H1 (cell line): Measurements from ENCODE around the gene ACOD1. TPM values are rescaled to one million over a fixed set of nuclear protein-coding genes. Genes with fewer than 3 reads are reported as not detected.

ENCODE experiments used
- BCL11A ChIP-seq, 2 experiments: IDR thresholded peaks; one replicate each; pipeline ENCODE4 v1.6.1; 2011; ENCODE audit warnings: low read depth in 2 of 2, low read length in 2 of 2, mild to moderate bottlenecking in 2 of 2
- EGR1 ChIP-seq: IDR thresholded peaks from 2 replicates; pipeline ENCODE4 v1.6.1; 2011; ENCODE audit warnings: low read depth, low read length, borderline replicate concordance
- EP300 ChIP-seq, 2 experiments: IDR thresholded peaks; 1 replicate in 1 of 2; 2 replicates in 1 of 2; pipeline ENCODE4 v1.6.1; 2011 to 2012; ENCODE audit warnings: low read depth in 2 of 2, low read length in 2 of 2, mild to moderate bottlenecking in 2 of 2, borderline replicate concordance in 1 of 2, inconsistent platforms in 1 of 2, moderate library complexity in 1 of 2
- KDM1A ChIP-seq: fragments of 200-600, 300-600 bp; sonication (generic); IDR thresholded peaks from 2 replicates; pipeline ENCODE4 v1.7.1; 2016; ENCODE audit warnings: mild to moderate bottlenecking, low read length, borderline replicate concordance
- KDM5A ChIP-seq: fragments of 200-600 bp; IDR thresholded peaks from 2 replicates; pipeline ENCODE4 v1.7.1; 2012; ENCODE audit warnings: mild to moderate bottlenecking, low read length, inconsistent platforms, mixed read lengths
- POU5F1 ChIP-seq: IDR thresholded peaks from 2 replicates; pipeline ENCODE4 v1.6.1; 2011; ENCODE audit warnings: low read depth, mild to moderate bottlenecking, low read length, moderate library complexity
- SRF ChIP-seq: IDR thresholded peaks from 2 replicates; pipeline ENCODE4 v1.6.1; 2011; ENCODE audit warnings: mild to moderate bottlenecking, low read depth, low read length, moderate library complexity
- TAF7 ChIP-seq: optimal IDR thresholded peaks from 2 replicates; pipeline ENCODE3; 2011; ENCODE audit warnings: low read depth, mild to moderate bottlenecking, inconsistent platforms, low read length, moderate library complexity, borderline replicate concordance
- TEAD4 ChIP-seq: IDR thresholded peaks from 2 replicates; pipeline ENCODE4 v1.6.1; 2012; ENCODE audit warnings: low read depth, low read length, inconsistent platforms, mixed read lengths
- polyA plus RNA-seq, 7 experiments: library from polyadenylated mRNA; depleted of rRNA in 3 of 7; stranded (reverse) in 5 of 7; unstranded in 2 of 7; fragments of >200 nt in 5 of 7; fragments of 200-250 nt in 2 of 7; gene quantifications; 1 replicate in 5 of 7; 2 replicates in 1 of 7; 4 replicates in 1 of 7; pipeline versions ENCODE4 v1.2.1 to v1.2.3, GENCODE V29; 2011 to 2013; ENCODE audit warnings: missing spikeins in 2 of 7, mixed read lengths in 2 of 7
- total RNA-seq: library from RNA; stranded (reverse); fragmentation: NEBNext Ultra II Directional; extraction: Animal tissue kit (Norgen Biotek cat#: 25700); gene quantifications from 2 replicates; pipeline ENCODE4 v1.2.1, GENCODE V29; 2021
- TF ChIP-seq, protein P1 (sequence below): fragments of 300-600 bp; sonication (generic); IDR thresholded peaks from 2 replicates; pipeline ENCODE4 v1.7.1; 2012; ENCODE audit warnings: low read length, moderate library complexity, mild to moderate bottlenecking, inconsistent platforms; ENCODE audit not compliant: insufficient replicate concordance
- TF ChIP-seq, protein P2 (sequence below): IDR thresholded peaks from 2 replicates; pipeline ENCODE4 v1.6.1; 2011; ENCODE audit warnings: low read depth, mild to moderate bottlenecking, low read length; ENCODE audit not compliant: insufficient read depth

ACOD1 gene
- total and polyA plus RNA-seq, 2 of the 8 experiments (the other 6 are each of a cell fraction or from before 2014, with no cell fraction given) = not detected

DNA sequence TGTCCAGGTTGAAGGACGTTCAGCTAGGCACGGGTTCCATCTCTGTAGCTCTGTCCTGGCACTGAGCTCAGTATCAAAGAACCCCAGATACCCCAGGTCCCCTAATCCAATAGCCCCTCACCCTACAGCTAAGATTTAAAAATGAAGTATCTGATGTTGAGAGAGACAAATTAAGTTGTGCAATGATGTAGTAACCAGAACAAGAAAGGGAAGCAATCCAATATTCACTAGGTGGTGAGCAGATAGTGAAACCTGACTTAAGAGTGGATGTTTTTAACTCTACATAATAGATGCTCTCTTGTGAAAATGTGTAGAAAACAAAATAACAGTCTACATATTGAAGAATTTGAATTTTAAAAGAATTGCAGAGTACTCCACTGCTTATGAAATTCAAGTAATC is 1.8 kb downstream of the ACOD1 start (continued):
- TF ChIP-seq, protein P1, sequence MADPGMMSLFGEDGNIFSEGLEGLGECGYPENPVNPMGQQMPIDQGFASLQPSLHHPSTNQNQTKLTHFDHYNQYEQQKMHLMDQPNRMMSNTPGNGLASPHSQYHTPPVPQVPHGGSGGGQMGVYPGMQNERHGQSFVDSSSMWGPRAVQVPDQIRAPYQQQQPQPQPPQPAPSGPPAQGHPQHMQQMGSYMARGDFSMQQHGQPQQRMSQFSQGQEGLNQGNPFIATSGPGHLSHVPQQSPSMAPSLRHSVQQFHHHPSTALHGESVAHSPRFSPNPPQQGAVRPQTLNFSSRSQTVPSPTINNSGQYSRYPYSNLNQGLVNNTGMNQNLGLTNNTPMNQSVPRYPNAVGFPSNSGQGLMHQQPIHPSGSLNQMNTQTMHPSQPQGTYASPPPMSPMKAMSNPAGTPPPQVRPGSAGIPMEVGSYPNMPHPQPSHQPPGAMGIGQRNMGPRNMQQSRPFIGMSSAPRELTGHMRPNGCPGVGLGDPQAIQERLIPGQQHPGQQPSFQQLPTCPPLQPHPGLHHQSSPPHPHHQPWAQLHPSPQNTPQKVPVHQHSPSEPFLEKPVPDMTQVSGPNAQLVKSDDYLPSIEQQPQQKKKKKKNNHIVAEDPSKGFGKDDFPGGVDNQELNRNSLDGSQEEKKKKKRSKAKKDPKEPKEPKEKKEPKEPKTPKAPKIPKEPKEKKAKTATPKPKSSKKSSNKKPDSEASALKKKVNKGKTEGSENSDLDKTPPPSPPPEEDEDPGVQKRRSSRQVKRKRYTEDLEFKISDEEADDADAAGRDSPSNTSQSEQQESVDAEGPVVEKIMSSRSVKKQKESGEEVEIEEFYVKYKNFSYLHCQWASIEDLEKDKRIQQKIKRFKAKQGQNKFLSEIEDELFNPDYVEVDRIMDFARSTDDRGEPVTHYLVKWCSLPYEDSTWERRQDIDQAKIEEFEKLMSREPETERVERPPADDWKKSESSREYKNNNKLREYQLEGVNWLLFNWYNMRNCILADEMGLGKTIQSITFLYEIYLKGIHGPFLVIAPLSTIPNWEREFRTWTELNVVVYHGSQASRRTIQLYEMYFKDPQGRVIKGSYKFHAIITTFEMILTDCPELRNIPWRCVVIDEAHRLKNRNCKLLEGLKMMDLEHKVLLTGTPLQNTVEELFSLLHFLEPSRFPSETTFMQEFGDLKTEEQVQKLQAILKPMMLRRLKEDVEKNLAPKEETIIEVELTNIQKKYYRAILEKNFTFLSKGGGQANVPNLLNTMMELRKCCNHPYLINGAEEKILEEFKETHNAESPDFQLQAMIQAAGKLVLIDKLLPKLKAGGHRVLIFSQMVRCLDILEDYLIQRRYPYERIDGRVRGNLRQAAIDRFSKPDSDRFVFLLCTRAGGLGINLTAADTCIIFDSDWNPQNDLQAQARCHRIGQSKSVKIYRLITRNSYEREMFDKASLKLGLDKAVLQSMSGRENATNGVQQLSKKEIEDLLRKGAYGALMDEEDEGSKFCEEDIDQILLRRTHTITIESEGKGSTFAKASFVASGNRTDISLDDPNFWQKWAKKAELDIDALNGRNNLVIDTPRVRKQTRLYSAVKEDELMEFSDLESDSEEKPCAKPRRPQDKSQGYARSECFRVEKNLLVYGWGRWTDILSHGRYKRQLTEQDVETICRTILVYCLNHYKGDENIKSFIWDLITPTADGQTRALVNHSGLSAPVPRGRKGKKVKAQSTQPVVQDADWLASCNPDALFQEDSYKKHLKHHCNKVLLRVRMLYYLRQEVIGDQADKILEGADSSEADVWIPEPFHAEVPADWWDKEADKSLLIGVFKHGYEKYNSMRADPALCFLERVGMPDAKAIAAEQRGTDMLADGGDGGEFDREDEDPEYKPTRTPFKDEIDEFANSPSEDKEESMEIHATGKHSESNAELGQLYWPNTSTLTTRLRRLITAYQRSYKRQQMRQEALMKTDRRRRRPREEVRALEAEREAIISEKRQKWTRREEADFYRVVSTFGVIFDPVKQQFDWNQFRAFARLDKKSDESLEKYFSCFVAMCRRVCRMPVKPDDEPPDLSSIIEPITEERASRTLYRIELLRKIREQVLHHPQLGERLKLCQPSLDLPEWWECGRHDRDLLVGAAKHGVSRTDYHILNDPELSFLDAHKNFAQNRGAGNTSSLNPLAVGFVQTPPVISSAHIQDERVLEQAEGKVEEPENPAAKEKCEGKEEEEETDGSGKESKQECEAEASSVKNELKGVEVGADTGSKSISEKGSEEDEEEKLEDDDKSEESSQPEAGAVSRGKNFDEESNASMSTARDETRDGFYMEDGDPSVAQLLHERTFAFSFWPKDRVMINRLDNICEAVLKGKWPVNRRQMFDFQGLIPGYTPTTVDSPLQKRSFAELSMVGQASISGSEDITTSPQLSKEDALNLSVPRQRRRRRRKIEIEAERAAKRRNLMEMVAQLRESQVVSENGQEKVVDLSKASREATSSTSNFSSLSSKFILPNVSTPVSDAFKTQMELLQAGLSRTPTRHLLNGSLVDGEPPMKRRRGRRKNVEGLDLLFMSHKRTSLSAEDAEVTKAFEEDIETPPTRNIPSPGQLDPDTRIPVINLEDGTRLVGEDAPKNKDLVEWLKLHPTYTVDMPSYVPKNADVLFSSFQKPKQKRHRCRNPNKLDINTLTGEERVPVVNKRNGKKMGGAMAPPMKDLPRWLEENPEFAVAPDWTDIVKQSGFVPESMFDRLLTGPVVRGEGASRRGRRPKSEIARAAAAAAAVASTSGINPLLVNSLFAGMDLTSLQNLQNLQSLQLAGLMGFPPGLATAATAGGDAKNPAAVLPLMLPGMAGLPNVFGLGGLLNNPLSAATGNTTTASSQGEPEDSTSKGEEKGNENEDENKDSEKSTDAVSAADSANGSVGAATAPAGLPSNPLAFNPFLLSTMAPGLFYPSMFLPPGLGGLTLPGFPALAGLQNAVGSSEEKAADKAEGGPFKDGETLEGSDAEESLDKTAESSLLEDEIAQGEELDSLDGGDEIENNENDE = no peak
- TF ChIP-seq TEAD4 (no peak), SRF (no peak), POU5F1 (no peak), KDM5A (no peak), TAF7 (no peak), BCL11A (IDR thresholded peaks at IDR 0.05; ENCODE audit: low read depth in 2 of 2, low read length in 2 of 2) (no peak), EP300 (IDR thresholded peaks at IDR 0.05; ENCODE audit: borderline replicate concordance in 1 of 2, low read depth in 2 of 2, low read length in 2 of 2) (no peak), EGR1 (no peak), KDM1A (no peak)
- TF ChIP-seq, protein P2, sequence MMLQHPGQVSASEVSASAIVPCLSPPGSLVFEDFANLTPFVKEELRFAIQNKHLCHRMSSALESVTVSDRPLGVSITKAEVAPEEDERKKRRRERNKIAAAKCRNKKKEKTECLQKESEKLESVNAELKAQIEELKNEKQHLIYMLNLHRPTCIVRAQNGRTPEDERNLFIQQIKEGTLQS = no peak
